ENCODE data around the gene TMED1.
"Not testable (repeated sequence)": the region's sequence is repeated elsewhere in the genome, so short reads cannot be mapped to it uniquely, and the experiment has no call there.

TMED1 gene

GRCh38 chr19:10846500-10847202 is 10.6 kb upstream of the TMED1 start:
- H3K9me3 ChIP-seq (ENCODE audit: severe bottlenecking), result no peaks in the 10 kb centered on the region

GRCh38 chr19:10842788-10843187 is 6.8 kb upstream of the TMED1 start:
- Histone ChIP-seq H3K27me3 (ENCODE audit: insufficient read depth, poor library complexity, severe bottlenecking) (no peaks in the 10 kb centered on the region), H3K36me3 (ENCODE audit: low read depth) (no peaks in the 10 kb centered on the region), H3K27ac (ENCODE audit: poor library complexity, severe bottlenecking) (no peak overlapping the region), H3K9me3 (ENCODE audit: severe bottlenecking) (no peaks in the 10 kb centered on the region), H3K4me1 (ENCODE audit: insufficient read depth, poor library complexity, severe bottlenecking) (no peaks in the 10 kb centered on the region), H3K4me3 (ENCODE audit: severe bottlenecking) (no peak overlapping the region)
- ATAC-seq (ENCODE audit: low read depth), result no peak
- no peak for DNase-seq (ENCODE audit: low spot score)
- no peak for TF ChIP-seq CTCF (IDR thresholded peaks at IDR 0.05; ENCODE audit: poor library complexity, severe bottlenecking)

More at GRCh38 chr19:10846500-10847202, 10.6 kb upstream of the TMED1 start:
- Histone ChIP-seq H3K4me1 (ENCODE audit: insufficient read depth, poor library complexity, severe bottlenecking) (no peaks in the 10 kb centered on the region), H3K4me3 (ENCODE audit: severe bottlenecking) (no peak overlapping the region), H3K36me3 (ENCODE audit: low read depth) (no peaks in the 10 kb centered on the region), H3K27ac (ENCODE audit: poor library complexity, severe bottlenecking) (no peak overlapping the region), H3K27me3 (ENCODE audit: insufficient read depth, poor library complexity, severe bottlenecking) (no peaks in the 10 kb centered on the region)
- DNase-seq (ENCODE audit: low spot score) (no peak), ATAC-seq (ENCODE audit: low read depth) (no peak)
- TF ChIP-seq CTCF (IDR thresholded peaks at IDR 0.05; ENCODE audit: poor library complexity, severe bottlenecking), result no peak

- no peak overlapping the region for H3K27ac ChIP-seq (ENCODE audit: poor library complexity, severe bottlenecking)
- TF ChIP-seq CTCF (IDR thresholded peaks at IDR 0.05; ENCODE audit: poor library complexity, severe bottlenecking), result no peak
- DNase-seq (ENCODE audit: low spot score), result no peak
Measured at GRCh38 chr19:10839114-10840050, 3.4 kb upstream of the TMED1 start.

GRCh38 chr19:10838377-10838776 is 2.4 kb upstream of the TMED1 start:
- TF ChIP-seq CTCF (IDR thresholded peaks at IDR 0.05; ENCODE audit: poor library complexity, severe bottlenecking), result no peak
- no peak for ATAC-seq (ENCODE audit: low read depth)

More at GRCh38 chr19:10839114-10840050, 3.4 kb upstream of the TMED1 start:
- Histone ChIP-seq H3K36me3 (ENCODE audit: low read depth) (peaks cover 6% of the 10 kb centered on the region), H3K27me3 (ENCODE audit: insufficient read depth, poor library complexity, severe bottlenecking) (no peaks in the 10 kb centered on the region), H3K9me3 (ENCODE audit: severe bottlenecking) (no peaks in the 10 kb centered on the region), H3K4me3 (ENCODE audit: severe bottlenecking) (no peak overlapping the region), H3K4me1 (ENCODE audit: insufficient read depth, poor library complexity, severe bottlenecking) (peaks cover 8% of the 10 kb centered on the region)
- no peak for ATAC-seq (ENCODE audit: low read depth)

GRCh38 chr19:10837649-10838048 is 1.6 kb upstream of the TMED1 start:
- H3K36me3 ChIP-seq (ENCODE audit: low read depth), result peaks cover 13% of the 10 kb centered on the region
- not testable (repeated sequence) for DNase-seq (ENCODE audit: low spot score); H3K4me3 ChIP-seq (ENCODE audit: severe bottlenecking); H3K27ac ChIP-seq (ENCODE audit: poor library complexity, severe bottlenecking); H3K4me1 ChIP-seq (ENCODE audit: insufficient read depth, poor library complexity, severe bottlenecking); H3K9me3 ChIP-seq (ENCODE audit: severe bottlenecking); H3K27me3 ChIP-seq (ENCODE audit: insufficient read depth, poor library complexity, severe bottlenecking); ATAC-seq (ENCODE audit: low read depth)

More at GRCh38 chr19:10838377-10838776, 2.4 kb upstream of the TMED1 start:
- Histone ChIP-seq H3K4me3 (ENCODE audit: severe bottlenecking) (no peak overlapping the region), H3K9me3 (ENCODE audit: severe bottlenecking) (no peaks in the 10 kb centered on the region), H3K36me3 (ENCODE audit: low read depth) (peaks cover 13% of the 10 kb centered on the region), H3K4me1 (ENCODE audit: insufficient read depth, poor library complexity, severe bottlenecking) (peaks cover 8% of the 10 kb centered on the region), H3K27me3 (ENCODE audit: insufficient read depth, poor library complexity, severe bottlenecking) (no peaks in the 10 kb centered on the region), H3K27ac (ENCODE audit: poor library complexity, severe bottlenecking) (no peak overlapping the region)
- DNase-seq (ENCODE audit: low spot score), result no peak

Measured in RWPE2 (cell line).